ENCODE measurements around the gene DUSP1.

The DUSP1 gene

GRCh38 chr5:172724242-172725183, 46.5 kb downstream of the DUSP1 start:
- no peak for TF ChIP-seq CTCF (IDR thresholded peaks at IDR 0.05; ENCODE audit: low read depth, low read length)
- DNase-seq, result no peak
- Histone ChIP-seq H3K27ac (no peak overlapping the region), H3K36me3 (no peaks in the 10 kb centered on the region), H3K4me3 (ENCODE audit: low read depth, low read length) (no peak overlapping the region), H3K27me3 (ENCODE audit: insufficient read depth, low read depth, severe bottlenecking) (no peaks in the 10 kb centered on the region), H3K9me3 (ENCODE audit: severe bottlenecking) (no peaks in the 10 kb centered on the region)

- H3K9me3 ChIP-seq (ENCODE audit: severe bottlenecking), result no peaks in the 10 kb centered on the region
- no peak for DNase-seq
- no peak for TF ChIP-seq CTCF (IDR thresholded peaks at IDR 0.05; ENCODE audit: low read depth, low read length)
- no peaks in the 10 kb centered on the region for H3K36me3 ChIP-seq
- no peak overlapping the region for H3K4me3 ChIP-seq (ENCODE audit: low read depth, low read length)
- no peak overlapping the region for H3K27ac ChIP-seq
- H3K27me3 ChIP-seq (ENCODE audit: insufficient read depth, low read depth, severe bottlenecking), result no peaks in the 10 kb centered on the region
These were observed 47.5 kb downstream of the DUSP1 start for GRCh38 chr5:172723508-172723907.

- TF ChIP-seq CTCF (IDR thresholded peaks at IDR 0.05; ENCODE audit: low read depth, low read length), result no peak
- H3K27ac ChIP-seq, result no peak overlapping the region
- no peak for DNase-seq
- H3K27me3 ChIP-seq (ENCODE audit: insufficient read depth, low read depth, severe bottlenecking), result no peaks in the 10 kb centered on the region
- no peaks in the 10 kb centered on the region for H3K9me3 ChIP-seq (ENCODE audit: severe bottlenecking)
- no peaks in the 10 kb centered on the region for H3K36me3 ChIP-seq
- no peak overlapping the region for H3K4me3 ChIP-seq (ENCODE audit: low read depth, low read length)
These were observed 48.6 kb downstream of the DUSP1 start for GRCh38 chr5:172722327-172722815.

GRCh38 chr5:172721455-172722326, 49.3 kb downstream of the DUSP1 start:
- no peaks in the 10 kb centered on the region for H3K36me3 ChIP-seq
- no peak for TF ChIP-seq CTCF (IDR thresholded peaks at IDR 0.05; ENCODE audit: low read depth, low read length)
- no peak for DNase-seq
- no peak overlapping the region for H3K27ac ChIP-seq
- H3K9me3 ChIP-seq (ENCODE audit: severe bottlenecking), result no peaks in the 10 kb centered on the region
- H3K27me3 ChIP-seq (ENCODE audit: insufficient read depth, low read depth, severe bottlenecking), result no peaks in the 10 kb centered on the region
- no peak overlapping the region for H3K4me3 ChIP-seq (ENCODE audit: low read depth, low read length)

- no peaks in the 10 kb centered on the region for H3K27me3 ChIP-seq (ENCODE audit: insufficient read depth, low read depth, severe bottlenecking)
- no peak overlapping the region for H3K27ac ChIP-seq
- H3K36me3 ChIP-seq, result no peaks in the 10 kb centered on the region
- H3K9me3 ChIP-seq (ENCODE audit: severe bottlenecking), result no peaks in the 10 kb centered on the region
- TF ChIP-seq CTCF (IDR thresholded peaks at IDR 0.05; ENCODE audit: low read depth, low read length), result no peak
- no peak for DNase-seq
- H3K4me3 ChIP-seq (ENCODE audit: low read depth, low read length), result no peak overlapping the region
These were observed 50.3 kb downstream of the DUSP1 start for GRCh38 chr5:172720655-172721054.

All from WERI-Rb-1 (cell line).